Activated CD4-positive, alpha-beta T cell treated with anti-CD3 and anti-CD28 coated beads, Interleukin-2, amount 10 ng/mL, durations not matched to agents 24 days and 14 days (primary cell): ENCODE data around the gene FOCAD. TPM values are rescaled to one million over a fixed set of nuclear protein-coding genes. Genes with fewer than 3 reads are reported as not detected.
"Not testable (repeated sequence)": the region's sequence is repeated elsewhere in the genome, so short reads cannot be mapped to it uniquely, and the experiment has no call there.

ENCODE experiments used
- DNase-seq: peaks from one replicate; pipeline ENCODE4 v3.0.0; 2022
- H3K27ac Mint-ChIP-seq: one replicate; pipeline ENCODE4 v1.8.0; 2022; ENCODE audit warnings: mild to moderate bottlenecking, mixed read lengths
- H3K27me3 Mint-ChIP-seq: one replicate; pipeline ENCODE4 v1.8.0; 2022; ENCODE audit warnings: mixed read lengths
- H3K36me3 Mint-ChIP-seq: one replicate; pipeline ENCODE4 v1.8.0; 2022; ENCODE audit warnings: low read depth, mild to moderate bottlenecking, mixed read lengths
- H3K4me1 Mint-ChIP-seq: one replicate; pipeline ENCODE4 v1.8.0; 2021; ENCODE audit warnings: mixed read lengths
- H3K4me3 Mint-ChIP-seq: one replicate; pipeline ENCODE4 v1.8.0; 2022; ENCODE audit warnings: mild to moderate bottlenecking, moderate library complexity, mixed read lengths
- H3K9me3 Mint-ChIP-seq: one replicate; pipeline ENCODE4 v1.8.0; 2021; ENCODE audit warnings: mixed read lengths
- intact Hi-C: fragments of 100-400 bp; cut with micrococcal nuclease; formaldehyde crosslinking; loops from one replicate; pipeline ENCODE4 v1.15.1; 2023
- total RNA-seq: library from RNA; stranded (reverse); gene quantifications from 2 replicates; pipeline ENCODE4 v1.2.3, GENCODE V29; 2022

FOCAD gene
- total RNA-seq, 1 donor from 2014 or later = 36.4 TPM

DNA sequence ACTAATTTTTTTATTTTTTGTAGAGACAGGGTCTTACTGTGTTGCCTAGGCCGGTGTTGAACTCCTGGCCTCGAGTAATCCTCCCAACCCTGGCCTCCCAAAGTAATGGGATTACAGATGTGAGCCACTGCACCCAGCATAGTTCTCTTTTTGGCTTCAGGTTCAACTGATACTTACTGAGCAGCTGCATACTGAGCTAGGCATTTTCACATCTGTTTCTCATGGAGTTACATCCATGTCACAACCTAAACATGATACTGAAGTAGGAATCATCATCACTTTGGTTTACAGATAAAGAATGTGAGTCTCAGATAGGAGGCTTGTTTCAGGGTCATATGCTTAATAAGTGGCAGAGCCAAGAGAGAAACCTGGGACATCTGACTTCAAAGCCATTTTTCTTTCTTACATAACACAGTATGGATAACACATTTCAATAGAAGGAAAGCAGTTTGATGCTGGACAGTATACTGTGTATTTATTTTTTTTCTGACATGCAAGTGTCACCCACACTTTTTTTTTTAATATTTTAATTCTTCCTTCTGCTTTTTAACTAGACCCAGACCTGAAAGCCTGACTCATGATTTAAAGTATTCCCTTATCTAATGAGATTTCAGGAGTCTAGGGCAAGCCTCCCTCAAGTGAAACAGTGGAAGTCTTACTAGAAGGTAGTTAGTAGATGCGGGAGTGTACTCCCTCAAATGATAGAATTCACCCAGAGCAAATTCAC, 256.6 kb downstream of the FOCAD start:
- Mint-ChIP-seq H3K9me3 (no peaks in the 10 kb centered on the region), H3K27ac (no peak overlapping the region), H3K4me1 (peaks cover 3% of the 10 kb centered on the region), H3K4me3 (no peak overlapping the region), H3K27me3 (no peaks in the 10 kb centered on the region), H3K36me3 (peaks cover 8% of the 10 kb centered on the region)
- DNase-seq = no peak
- intact Hi-C loops = loop anchor here (1.0 to 5.0 kb wide), 6 partner anchors 170 to 1448 kb away; no protein-coding TSS in a partner anchor

DNA sequence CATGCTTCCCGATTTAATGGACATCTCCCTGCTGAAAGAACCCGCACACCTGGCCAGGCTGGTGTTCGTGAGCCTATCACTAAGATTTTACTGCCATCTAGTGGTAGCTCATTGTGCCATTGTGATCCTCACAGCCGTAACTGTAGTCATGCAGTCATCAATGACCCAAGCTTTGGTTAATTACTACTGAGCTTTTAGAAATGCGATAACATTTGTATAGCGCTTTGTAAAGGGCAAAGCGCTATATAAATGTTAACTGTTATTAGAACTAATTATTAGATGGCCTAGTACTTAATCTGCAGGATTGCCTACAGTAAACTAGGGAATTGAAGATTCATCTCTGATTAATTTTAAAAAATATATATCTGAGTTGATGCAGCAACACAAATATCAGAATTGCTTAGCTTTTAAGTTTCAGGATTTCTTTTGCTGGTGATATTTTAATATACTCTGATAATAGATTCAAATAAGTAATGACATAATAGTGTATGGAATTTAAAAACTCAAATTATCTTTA, 257.2 kb downstream of the FOCAD start:
- no peaks in the 10 kb centered on the region for H3K9me3 Mint-ChIP-seq
- peak; percentile 88 for DNase-seq
- no peak overlapping the region for H3K4me3 Mint-ChIP-seq
- H3K27me3 Mint-ChIP-seq = no peaks in the 10 kb centered on the region
- intact Hi-C loops = loop anchor here (1.0 to 5.0 kb wide), 6 partner anchors 170 to 1449 kb away; no protein-coding TSS in a partner anchor
- H3K36me3 Mint-ChIP-seq = peaks cover 6% of the 10 kb centered on the region
- peaks cover 3% of the 10 kb centered on the region for H3K4me1 Mint-ChIP-seq
- H3K27ac Mint-ChIP-seq = no peak overlapping the region

DNA sequence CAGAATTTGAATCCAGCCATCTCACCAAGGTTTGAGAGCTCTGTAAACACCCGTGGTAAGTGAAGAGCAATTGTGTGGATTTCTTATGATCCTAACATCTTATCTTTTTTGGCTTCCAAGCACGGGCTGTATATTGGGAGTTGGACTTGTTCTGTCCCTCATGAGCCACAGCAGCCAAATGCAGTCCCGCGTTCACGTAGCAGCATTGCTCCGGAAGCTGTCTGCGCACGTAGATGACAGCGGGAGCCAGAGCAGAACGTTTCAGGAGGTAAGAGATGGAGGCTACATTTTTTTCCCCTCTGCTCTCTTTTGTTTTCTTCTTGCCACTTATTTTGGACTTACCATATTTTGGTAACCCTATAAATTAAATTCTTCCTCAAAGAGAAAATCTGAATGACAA, 260.4 kb downstream of the FOCAD start:
- Mint-ChIP-seq H3K4me3 (no peak overlapping the region), H3K4me1 (peaks cover 3% of the 10 kb centered on the region), H3K27ac (no peak overlapping the region), H3K9me3 (no peaks in the 10 kb centered on the region), H3K36me3 (peaks cover 10% of the 10 kb centered on the region), H3K27me3 (no peaks in the 10 kb centered on the region)
- no peak for DNase-seq
- intact Hi-C loops = loop anchor here (5.0 kb wide), 1 partner anchor 1452 kb away; no protein-coding TSS in a partner anchor

DNA sequence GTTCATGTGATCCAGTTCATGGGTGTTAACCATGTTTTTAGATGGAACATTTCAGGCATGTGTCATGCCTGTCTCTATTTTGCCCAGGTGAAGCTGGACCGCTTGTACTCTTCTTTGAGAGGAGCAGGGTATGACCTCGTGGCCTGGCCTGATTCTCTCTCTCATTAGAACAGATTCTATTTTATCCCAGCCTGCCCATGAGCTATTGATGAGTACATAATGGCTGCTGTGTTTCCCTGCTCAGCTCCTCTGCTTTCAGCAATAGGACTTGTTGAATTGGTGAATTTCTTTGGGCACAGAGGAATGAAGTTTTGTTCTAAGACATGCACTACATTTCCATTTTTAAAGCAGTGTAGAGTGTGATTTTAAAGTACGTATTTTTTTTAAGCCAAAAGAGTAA, 261.2 kb downstream of the FOCAD start:
- Mint-ChIP-seq H3K4me3 (no peak overlapping the region), H3K36me3 (peaks cover 10% of the 10 kb centered on the region), H3K4me1 (peaks cover 3% of the 10 kb centered on the region), H3K27me3 (no peaks in the 10 kb centered on the region), H3K27ac (no peak overlapping the region), H3K9me3 (no peaks in the 10 kb centered on the region)
- no peak for DNase-seq
- intact Hi-C loops = no loop called here

DNA sequence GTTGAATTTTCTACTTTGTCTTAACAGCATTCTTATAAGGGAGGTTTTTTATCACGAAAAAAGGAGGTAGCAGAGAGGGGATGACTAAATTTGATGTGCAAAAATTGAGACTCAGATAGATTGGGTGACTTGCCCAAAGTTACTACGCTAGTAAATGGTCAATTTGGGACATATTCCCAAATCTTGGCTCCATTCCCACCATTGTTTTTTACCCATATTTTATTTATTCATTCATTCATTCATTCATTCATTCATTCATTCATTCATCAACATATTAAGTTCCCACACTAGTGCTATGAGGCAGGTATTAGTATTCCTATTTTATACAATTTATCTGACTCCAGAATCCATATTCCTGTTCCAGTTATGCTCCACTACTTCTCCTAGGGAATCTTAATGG, 261.8 kb downstream of the FOCAD start:
- Mint-ChIP-seq H3K36me3 (peaks cover 11% of the 10 kb centered on the region), H3K9me3 (no peaks in the 10 kb centered on the region), H3K4me3 (no peak overlapping the region), H3K27ac (no peak overlapping the region), H3K4me1 (peaks cover 3% of the 10 kb centered on the region), H3K27me3 (no peaks in the 10 kb centered on the region)
- no peak for DNase-seq
- intact Hi-C loops = no loop called here

DNA sequence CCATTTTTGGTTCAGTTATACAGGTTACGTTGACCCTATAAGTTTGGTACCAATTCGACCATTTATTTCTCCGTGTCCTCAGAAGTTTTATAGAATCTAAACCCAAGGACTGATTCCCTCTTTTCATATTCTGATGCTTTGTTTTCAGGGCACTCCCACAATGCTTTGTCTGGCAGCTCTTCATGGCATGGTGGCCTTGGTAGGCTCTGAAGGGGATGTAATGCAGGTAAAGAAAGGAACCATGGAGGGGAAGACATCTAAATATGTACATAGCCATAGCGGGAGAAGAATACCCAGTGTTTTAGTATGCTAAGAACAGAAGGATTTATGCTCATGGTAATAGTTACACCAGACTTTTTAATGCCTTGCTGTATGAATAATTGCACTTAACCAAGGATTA, 264.6 kb downstream of the FOCAD start:
- H3K27ac Mint-ChIP-seq = no peak overlapping the region
- no peaks in the 10 kb centered on the region for H3K9me3 Mint-ChIP-seq
- no peak overlapping the region for H3K4me3 Mint-ChIP-seq
- H3K36me3 Mint-ChIP-seq = peaks cover 32% of the 10 kb centered on the region
- H3K27me3 Mint-ChIP-seq = no peaks in the 10 kb centered on the region
- H3K4me1 Mint-ChIP-seq = no peaks in the 10 kb centered on the region
- intact Hi-C loops = no loop called here
- DNase-seq = no peak

DNA sequence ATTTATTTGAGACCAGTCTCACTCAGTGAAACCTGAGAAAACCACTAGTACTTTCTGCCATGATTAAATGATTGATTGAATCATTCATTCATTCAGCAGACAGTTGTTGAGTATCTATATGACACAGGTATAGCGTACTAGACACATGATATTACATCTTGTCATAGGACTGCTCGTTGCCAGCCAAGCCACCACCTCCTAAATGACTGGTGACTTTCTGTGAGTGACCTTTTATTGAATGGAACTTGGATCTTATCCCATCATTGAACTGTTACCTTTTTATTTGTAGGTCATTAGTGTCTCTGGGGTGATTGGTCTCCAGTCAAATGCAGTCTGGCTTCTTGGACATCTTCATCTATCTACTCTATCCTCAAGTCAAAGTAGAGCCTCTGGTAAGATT, 266.6 kb downstream of the FOCAD start:
- no peak for DNase-seq
- H3K9me3 Mint-ChIP-seq = no peaks in the 10 kb centered on the region
- intact Hi-C loops = no loop called here
- H3K27me3 Mint-ChIP-seq = no peaks in the 10 kb centered on the region
- H3K36me3 Mint-ChIP-seq = peaks cover 32% of the 10 kb centered on the region
- H3K4me3 Mint-ChIP-seq = no peak overlapping the region
- H3K27ac Mint-ChIP-seq = no peak overlapping the region
- H3K4me1 Mint-ChIP-seq = no peaks in the 10 kb centered on the region

DNA sequence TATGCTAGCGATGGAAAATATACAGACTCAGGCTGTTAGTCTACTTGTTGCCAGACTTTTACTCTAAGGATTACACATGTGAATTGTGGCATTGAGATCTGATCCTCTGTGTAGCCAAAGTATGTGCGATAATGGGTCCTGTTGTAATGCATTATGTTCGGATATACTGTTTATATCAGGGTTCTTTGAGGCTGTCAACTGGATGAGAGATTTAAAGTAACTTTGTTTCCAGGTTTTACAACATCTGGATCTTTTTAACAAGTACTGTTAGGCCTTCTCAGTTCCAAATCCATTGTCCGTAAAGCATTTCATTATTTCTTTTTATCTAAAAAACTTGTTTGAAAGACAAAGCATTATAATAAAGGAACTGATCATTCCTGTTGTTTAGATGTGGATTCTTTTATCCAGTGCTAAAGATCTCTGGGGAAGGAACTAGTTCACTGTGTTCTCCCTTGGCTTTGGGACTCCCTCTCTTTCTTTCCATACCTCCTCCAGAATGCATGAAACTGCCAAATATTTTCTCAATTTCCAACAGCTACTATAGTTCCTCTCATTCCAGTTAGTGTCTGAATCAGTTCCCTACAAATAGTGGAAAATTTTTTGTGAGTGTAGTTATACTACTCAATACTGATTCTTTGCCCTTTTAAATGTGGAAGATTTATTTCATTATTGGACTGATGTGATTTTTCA, 278.6 kb downstream of the FOCAD start:
- H3K9me3 Mint-ChIP-seq = peaks cover 7% of the 10 kb centered on the region
- H3K4me1 Mint-ChIP-seq = no peaks in the 10 kb centered on the region
- H3K27me3 Mint-ChIP-seq = no peaks in the 10 kb centered on the region
- H3K27ac Mint-ChIP-seq = no peak overlapping the region
- no peak for DNase-seq
- intact Hi-C loops = no loop called here
- H3K36me3 Mint-ChIP-seq = peaks cover 22% of the 10 kb centered on the region
- H3K4me3 Mint-ChIP-seq = no peak overlapping the region

DNA sequence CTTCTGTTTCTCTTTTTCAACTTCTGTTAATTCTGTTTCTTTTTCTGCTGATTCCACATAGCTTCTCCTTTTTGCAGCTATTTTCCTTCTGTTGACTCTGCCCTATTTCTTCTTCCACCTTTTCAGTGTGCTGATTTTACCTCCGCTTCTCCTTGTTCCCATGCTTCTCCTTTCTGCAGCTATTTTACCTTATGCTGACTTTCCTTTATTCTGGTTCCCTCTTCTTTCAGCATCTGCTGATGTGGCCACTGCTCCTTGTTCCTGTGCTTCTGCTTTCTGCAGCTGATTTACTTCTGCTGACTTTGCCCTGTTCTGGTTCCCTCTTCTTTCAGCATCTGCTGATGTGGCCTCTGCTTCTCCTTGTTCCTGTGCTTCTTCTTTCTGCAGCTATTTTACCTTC, 288.6 kb downstream of the FOCAD start:
- Mint-ChIP-seq H3K27me3 (no peaks in the 10 kb centered on the region), H3K9me3 (no peaks in the 10 kb centered on the region), H3K4me1 (no peaks in the 10 kb centered on the region), H3K4me3 (no peak overlapping the region), H3K36me3 (peaks cover 16% of the 10 kb centered on the region), H3K27ac (no peak overlapping the region)
- intact Hi-C loops = no loop called here
- DNase-seq = no peak

DNA sequence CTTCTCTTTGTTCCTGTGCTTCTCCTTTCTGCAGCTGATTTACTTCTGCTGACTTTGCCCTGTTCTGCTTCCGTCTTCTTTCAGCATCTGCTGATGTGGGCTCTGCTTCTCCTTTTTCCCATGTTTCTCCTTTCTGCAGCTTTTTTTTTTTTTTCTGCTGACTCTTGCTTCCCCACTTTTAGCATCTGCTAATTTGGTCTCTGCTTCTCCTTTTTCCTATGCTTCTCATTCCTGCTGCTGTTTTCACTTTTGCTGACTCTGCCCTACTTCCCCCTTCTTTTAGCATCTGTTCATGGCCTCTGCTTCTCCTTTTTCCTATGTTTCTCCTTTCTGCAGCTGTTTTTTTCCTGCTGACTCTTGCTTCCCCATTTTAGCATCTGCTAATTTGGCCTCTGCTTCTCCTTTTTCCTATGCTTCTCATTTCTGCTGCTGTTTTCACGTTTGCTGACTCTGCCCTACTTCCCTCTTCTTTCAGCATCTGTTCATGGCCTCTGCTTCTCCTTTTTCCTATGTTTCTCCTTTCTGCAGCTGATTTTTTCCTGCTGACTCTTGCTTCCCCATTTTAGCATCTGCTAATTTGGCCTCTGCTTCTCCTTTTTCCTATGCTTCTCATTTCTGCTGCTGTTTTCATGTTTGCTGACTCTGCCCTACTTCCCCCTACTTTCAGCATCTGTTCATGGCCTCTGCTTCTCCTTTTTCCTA, 289.3 kb downstream of the FOCAD start:
- H3K27me3 Mint-ChIP-seq, DNase-seq, H3K27ac Mint-ChIP-seq, H3K9me3 Mint-ChIP-seq, H3K4me3 Mint-ChIP-seq, H3K4me1 Mint-ChIP-seq, intact Hi-C loops: not testable (repeated sequence)
- peaks cover 16% of the 10 kb centered on the region for H3K36me3 Mint-ChIP-seq

DNA sequence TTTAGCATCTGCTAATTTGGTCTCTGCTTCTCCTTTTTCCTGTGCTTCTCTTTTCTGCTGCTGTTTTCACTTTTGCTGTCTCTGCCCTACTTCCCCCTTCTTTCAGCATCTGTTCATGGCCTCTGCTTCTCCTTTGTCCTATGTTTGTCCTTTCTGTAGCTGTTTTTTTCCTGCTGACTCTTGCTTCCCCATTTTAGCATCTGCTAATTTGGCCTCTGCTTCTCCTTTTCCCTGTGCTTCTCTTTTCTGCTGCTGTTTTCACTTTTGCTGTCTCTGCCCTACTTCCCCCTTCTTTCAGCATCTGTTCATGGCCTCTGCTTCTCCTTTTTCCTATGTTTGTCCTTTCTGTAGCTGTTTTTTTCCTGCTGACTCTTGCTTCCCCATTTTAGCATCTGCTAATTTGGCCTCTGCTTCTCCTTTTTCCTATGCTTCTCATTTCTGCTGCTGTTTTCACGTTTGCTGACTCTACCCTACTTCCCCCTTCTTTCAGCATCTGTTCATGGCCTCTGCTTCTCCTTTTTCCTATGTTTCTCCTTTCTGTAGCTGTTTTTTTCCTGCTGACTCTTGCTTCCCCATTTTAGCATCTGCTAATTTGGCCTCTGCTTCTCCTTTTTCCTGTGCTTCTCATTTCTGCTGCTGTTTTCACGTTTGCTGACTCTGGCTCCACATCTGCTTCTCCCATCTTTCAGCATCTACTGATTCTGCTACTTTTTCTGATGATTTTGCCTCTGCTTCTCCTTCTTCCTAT, 290.3 kb downstream of the FOCAD start:
- peaks cover 18% of the 10 kb centered on the region for H3K36me3 Mint-ChIP-seq
- H3K27me3 Mint-ChIP-seq, H3K4me1 Mint-ChIP-seq, H3K4me3 Mint-ChIP-seq, H3K27ac Mint-ChIP-seq, H3K9me3 Mint-ChIP-seq, intact Hi-C loops, DNase-seq: not testable (repeated sequence)

DNA sequence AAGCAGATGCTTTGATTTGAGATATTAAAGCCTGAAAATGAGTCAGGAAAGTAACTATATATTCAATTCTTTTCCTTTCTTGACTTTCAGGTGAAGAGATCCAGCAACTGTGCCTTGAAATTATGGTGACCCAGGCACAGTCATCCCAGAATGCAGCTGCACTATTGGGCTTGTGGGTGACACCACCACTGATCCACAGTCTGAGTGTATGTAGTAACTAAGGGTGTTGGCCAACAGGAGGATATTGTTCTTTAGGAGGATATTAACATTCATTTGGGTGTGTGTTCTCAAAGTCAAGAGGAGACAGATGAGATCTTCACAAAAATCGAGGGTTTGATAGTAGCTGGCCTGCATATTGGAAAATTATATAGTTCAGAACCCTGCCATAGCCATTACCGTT, 294.2 kb downstream of the FOCAD start:
- intact Hi-C loops = no loop called here
- Mint-ChIP-seq H3K9me3 (no peaks in the 10 kb centered on the region), H3K4me3 (no peak overlapping the region), H3K36me3 (peaks cover 28% of the 10 kb centered on the region), H3K27me3 (no peaks in the 10 kb centered on the region), H3K27ac (no peak overlapping the region), H3K4me1 (no peaks in the 10 kb centered on the region)
- DNase-seq = no peak

DNA sequence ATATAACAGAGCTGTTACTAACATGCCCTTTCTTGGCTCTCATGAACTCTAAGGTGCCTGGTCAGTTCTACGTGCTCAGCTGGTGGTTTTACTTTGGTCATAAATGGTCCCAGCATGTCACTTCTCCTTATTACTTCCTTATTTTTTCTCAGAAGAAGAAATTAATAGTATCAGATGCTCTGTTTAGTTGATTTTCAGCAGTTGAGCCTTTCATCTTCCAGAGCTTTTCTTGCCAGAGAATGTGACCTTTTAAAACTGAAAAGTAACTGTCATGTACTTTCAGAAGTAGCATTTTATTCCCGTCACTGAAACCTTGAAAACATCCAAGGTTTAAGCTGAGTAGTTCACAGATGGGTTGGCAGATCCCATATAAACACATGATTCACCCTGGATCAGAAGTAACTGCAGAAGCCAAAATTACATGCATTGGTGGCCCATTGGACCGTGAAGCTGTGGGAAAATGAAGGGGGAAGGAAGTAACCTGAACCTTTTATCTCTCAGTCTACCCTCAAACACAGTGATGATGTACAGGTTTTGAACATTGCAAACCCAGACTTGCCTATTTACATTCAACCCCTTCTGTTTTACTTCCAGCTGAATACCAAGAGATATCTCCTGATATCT, 296.9 kb downstream of the FOCAD start:
- no peaks in the 10 kb centered on the region for H3K9me3 Mint-ChIP-seq
- no peak overlapping the region for H3K27ac Mint-ChIP-seq

More for the DNA sequence above, 296.9 kb downstream of the FOCAD start:
- no peak overlapping the region for H3K4me3 Mint-ChIP-seq
- H3K27me3 Mint-ChIP-seq = no peaks in the 10 kb centered on the region
- intact Hi-C loops = no loop called here
- H3K4me1 Mint-ChIP-seq = no peaks in the 10 kb centered on the region
- peaks cover 25% of the 10 kb centered on the region for H3K36me3 Mint-ChIP-seq
- no peak for DNase-seq
